DND-41 (cell line): ENCODE results near the gene MPC1.
"Not testable (repeated sequence)": the region's sequence is repeated elsewhere in the genome, so short reads cannot be mapped to it uniquely, and the experiment has no call there.

Source experiments
- ATAC-seq: fragments of 200-7000 bp; cut with Tn5 transposase; 3 replicates; pipeline ENCODE4 v1.9.1; 2021; ENCODE audit warnings: low read depth; ENCODE audit not compliant: insufficient read depth
- DNase-seq: peaks from one replicate; pipeline ENCODE4 v3.0.0-alpha.2; 2020
- H2AFZ ChIP-seq: 2 replicates; pipeline ENCODE4 v1.6.0; 2012; ENCODE audit warnings: low read depth, low read length
- H3K27ac ChIP-seq: 2 replicates; pipeline ENCODE4 v1.5.1; 2012; ENCODE audit warnings: low read length, inconsistent platforms
- H3K27me3 ChIP-seq: fragments of 200-600 bp; sonication (generic); 2 replicates; pipeline ENCODE4 v1.6.0; 2012; ENCODE audit warnings: low read length, mild to moderate bottlenecking, inconsistent platforms; ENCODE audit not compliant: insufficient read depth, poor library complexity
- H3K36me3 ChIP-seq: 2 replicates; pipeline ENCODE4 v1.5.1; 2012; ENCODE audit warnings: low read length, inconsistent platforms; ENCODE audit not compliant: insufficient read depth
- H3K4me1 ChIP-seq: 2 replicates; pipeline ENCODE4 v1.5.1; 2012; ENCODE audit warnings: mild to moderate bottlenecking, low read length; ENCODE audit not compliant: insufficient read depth
- H3K4me2 ChIP-seq: 2 replicates; pipeline ENCODE4 v1.6.0; 2012; ENCODE audit warnings: mild to moderate bottlenecking, moderate library complexity, low read length, inconsistent platforms; ENCODE audit not compliant: insufficient read depth
- H3K4me3 ChIP-seq, 2 experiments: fragments of 200-600 bp in 1 of 2; shearing (Covaris generic) in 1 of 2; 2 replicates each; pipeline ENCODE4 v1.5.1; 2012 to 2016; ENCODE audit warnings: inconsistent platforms in 2 of 2, low read length in 2 of 2, mild to moderate bottlenecking in 2 of 2, low read depth in 1 of 2, moderate library complexity in 1 of 2
- H3K79me2 ChIP-seq: 2 replicates; pipeline ENCODE4 v1.6.0; 2012; ENCODE audit warnings: low read length, inconsistent platforms; ENCODE audit not compliant: insufficient read depth
- H3K9ac ChIP-seq: 2 replicates; pipeline ENCODE4 v1.6.0; 2012; ENCODE audit warnings: low read depth, mild to moderate bottlenecking, inconsistent platforms, low read length, moderate library complexity
- H3K9me3 ChIP-seq: 2 replicates; pipeline ENCODE4 v1.5.1; 2012; ENCODE audit warnings: low read length, moderate library complexity, mild to moderate bottlenecking, inconsistent platforms; ENCODE audit not compliant: insufficient read depth, severe bottlenecking
- H4K20me1 ChIP-seq: 2 replicates; pipeline ENCODE4 v1.6.0; 2012; ENCODE audit warnings: low read length; ENCODE audit not compliant: insufficient read depth
- EZH2 ChIP-seq: IDR thresholded peaks from 3 replicates; pipeline ENCODE4 v1.6.1; 2012; ENCODE audit warnings: borderline replicate concordance, low read depth, mild to moderate bottlenecking, moderate library complexity, low read length, inconsistent platforms; ENCODE audit not compliant: severe bottlenecking
- TF ChIP-seq, protein P1 (sequence below): IDR thresholded peaks from 2 replicates; pipeline ENCODE4 v1.5.1; 2012; ENCODE audit warnings: borderline replicate concordance, low read length, moderate library complexity, mild to moderate bottlenecking; ENCODE audit not compliant: poor library complexity, severe bottlenecking; ENCODE audit errors: extremely low read depth

The MPC1 gene

DNA sequence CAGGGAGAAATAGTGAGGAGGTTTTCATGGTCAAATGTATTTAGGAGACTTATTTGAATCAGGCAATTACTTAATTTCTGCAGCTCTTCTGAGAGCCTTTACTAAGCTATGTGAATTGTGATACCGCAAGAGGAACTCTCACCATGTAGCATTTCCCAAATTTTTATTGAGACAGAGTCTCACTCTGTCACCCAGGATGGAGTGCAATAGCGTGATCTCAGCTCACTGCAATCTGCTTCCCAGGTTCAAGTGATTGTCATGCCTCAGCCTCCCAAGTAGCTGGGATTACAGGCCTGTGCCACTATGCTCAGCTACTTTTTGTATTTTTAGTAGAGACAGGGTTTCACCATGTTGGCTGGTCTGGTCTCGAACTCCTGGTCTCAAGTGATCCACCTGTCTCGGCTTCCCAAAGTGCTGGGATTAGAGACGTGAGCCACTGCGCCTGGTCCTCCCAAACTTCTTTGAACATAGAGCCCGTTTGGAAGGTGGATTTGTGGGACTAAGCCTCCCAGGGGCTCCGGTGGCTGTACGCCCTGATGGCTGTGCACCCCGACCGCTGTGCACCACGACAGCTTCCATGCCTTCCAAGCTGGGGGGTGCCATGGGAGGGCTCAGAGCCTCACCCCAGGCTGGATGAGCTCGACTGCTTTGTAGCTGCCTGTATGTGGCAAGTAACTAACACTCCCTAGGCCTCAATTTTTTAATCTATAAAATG, 5.7 kb upstream of the MPC1 start:
- 0 out of 2 replicates have a peak, but pooled peaks cover 8% of the 10 kb centered on the region for H3K79me2 ChIP-seq

DNA sequence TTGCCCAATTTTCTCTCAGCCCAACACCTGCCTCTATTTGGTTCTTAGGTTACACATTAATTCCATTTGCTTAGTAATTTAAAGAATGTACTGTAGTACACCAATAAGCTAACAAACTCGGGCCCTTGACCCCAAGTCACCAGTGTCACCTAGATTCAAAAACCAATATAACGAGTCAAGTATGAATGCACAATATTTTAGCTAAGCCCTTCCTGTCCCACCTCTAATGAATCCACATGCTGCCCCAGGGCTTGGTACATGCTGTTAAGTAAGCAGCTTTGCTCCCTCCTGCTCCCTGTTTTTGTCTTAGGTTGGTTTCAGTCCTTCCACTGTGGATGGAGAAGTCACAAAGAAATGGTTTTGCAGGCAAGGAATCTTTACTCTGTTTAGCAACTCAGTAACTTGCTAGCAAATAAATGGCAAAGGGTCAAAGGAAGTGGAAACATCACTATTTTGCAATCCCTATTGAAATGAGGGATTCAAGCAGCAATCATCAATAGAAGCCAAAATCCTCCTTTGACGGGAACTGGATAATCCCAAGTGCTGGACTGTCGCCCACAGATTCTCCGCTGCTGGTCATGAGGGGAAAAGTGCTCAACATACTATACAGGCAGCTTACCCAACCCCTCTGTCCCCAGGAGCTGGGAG, 5.0 kb upstream of the MPC1 start:
- ATAC-seq, result no peak
- H3K4me2 ChIP-seq, result no peak overlapping the region

More for the DNA sequence above, 5.7 kb upstream of the MPC1 start:
- H3K4me2 ChIP-seq, result no peak overlapping the region
- ATAC-seq (no peak), DNase-seq (no peak)
- H2AFZ ChIP-seq, result no peak overlapping the region
- no peaks in the 10 kb centered on the region for H4K20me1 ChIP-seq
- no peaks in the 10 kb centered on the region for H3K36me3 ChIP-seq
- TF ChIP-seq, protein P1, sequence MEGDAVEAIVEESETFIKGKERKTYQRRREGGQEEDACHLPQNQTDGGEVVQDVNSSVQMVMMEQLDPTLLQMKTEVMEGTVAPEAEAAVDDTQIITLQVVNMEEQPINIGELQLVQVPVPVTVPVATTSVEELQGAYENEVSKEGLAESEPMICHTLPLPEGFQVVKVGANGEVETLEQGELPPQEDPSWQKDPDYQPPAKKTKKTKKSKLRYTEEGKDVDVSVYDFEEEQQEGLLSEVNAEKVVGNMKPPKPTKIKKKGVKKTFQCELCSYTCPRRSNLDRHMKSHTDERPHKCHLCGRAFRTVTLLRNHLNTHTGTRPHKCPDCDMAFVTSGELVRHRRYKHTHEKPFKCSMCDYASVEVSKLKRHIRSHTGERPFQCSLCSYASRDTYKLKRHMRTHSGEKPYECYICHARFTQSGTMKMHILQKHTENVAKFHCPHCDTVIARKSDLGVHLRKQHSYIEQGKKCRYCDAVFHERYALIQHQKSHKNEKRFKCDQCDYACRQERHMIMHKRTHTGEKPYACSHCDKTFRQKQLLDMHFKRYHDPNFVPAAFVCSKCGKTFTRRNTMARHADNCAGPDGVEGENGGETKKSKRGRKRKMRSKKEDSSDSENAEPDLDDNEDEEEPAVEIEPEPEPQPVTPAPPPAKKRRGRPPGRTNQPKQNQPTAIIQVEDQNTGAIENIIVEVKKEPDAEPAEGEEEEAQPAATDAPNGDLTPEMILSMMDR, result no peak
- no peak for TF ChIP-seq EZH2
- H3K4me3 ChIP-seq, result no peak overlapping the region
- H3K27me3 ChIP-seq, result no peaks in the 10 kb centered on the region
- H3K9me3 ChIP-seq, result no peaks in the 10 kb centered on the region
- no peak overlapping the region for H3K27ac ChIP-seq
- peaks cover 10% of the 10 kb centered on the region; the same call in 1 of the 2 replicates for H3K4me1 ChIP-seq
- no peak overlapping the region for H3K9ac ChIP-seq

DNA sequence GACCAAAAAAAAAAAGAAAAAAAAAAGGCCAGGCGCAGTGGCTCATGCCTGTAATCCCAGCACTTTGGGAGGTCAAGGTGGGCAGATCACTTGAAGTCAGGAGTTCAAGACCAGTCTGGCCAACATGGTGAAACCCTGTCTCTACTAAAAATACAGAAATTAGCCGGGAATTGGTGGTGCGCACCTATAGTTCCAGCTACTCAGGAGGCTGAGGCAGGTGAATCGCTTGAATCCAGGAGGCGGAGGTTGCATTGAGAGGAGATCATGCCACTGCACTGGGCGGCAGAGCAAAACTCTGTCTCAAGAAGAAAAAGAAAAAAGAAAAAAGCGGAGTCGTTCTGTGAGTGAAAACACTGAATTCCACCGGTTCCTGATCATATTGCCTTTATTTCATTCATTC, 4.4 kb upstream of the MPC1 start:
- H3K9me3 ChIP-seq, ATAC-seq, H3K36me3 ChIP-seq, H3K9ac ChIP-seq, H3K27me3 ChIP-seq, H4K20me1 ChIP-seq, H3K4me2 ChIP-seq, H3K27ac ChIP-seq, H2AFZ ChIP-seq, DNase-seq, H3K4me3 ChIP-seq: not testable (repeated sequence)
- Histone ChIP-seq H3K79me2 (peaks cover 13% of the 10 kb centered on the region), H3K4me1 (peaks cover 10% of the 10 kb centered on the region; the same call in 1 of the 2 replicates)

More for the DNA sequence above, 5.0 kb upstream of the MPC1 start:
- no peak for DNase-seq
- Histone ChIP-seq H3K9me3 (no peaks in the 10 kb centered on the region), H3K36me3 (no peaks in the 10 kb centered on the region), H3K9ac (no peak overlapping the region), H3K27ac (no peak overlapping the region), H3K4me1 (peaks cover 10% of the 10 kb centered on the region; the same call in 1 of the 2 replicates), H3K27me3 (no peaks in the 10 kb centered on the region), H4K20me1 (no peaks in the 10 kb centered on the region), H3K4me3 (no peak overlapping the region), H3K79me2 (0 out of 2 replicates have a peak, but pooled peaks cover 10% of the 10 kb centered on the region), H2AFZ (no peak overlapping the region)
- TF ChIP-seq EZH2, result no peak
- TF ChIP-seq, protein P1, result no peak

DNA sequence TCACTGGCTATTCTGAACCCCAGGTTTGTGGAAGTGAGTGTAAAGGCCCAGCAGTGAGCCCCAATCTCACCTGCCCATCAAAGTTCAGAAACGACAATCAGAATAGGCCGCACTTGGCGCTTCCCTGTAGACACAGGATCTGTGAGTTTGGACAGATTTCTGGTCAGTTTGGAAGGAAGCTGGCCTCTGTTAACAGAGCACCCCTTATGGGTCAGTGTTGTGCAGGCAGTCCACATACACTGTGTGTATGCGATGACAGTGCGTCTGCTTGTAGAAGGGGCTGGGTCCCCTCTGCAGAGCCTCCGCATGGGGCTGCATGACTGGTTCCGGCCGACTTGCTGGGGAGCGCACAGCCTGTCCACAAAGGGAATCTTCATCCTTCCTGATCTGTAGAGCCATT, 3.4 kb upstream of the MPC1 start:
- TF ChIP-seq, protein P1, result no peak
- no peak for TF ChIP-seq EZH2
- ATAC-seq, result no peak

DNA sequence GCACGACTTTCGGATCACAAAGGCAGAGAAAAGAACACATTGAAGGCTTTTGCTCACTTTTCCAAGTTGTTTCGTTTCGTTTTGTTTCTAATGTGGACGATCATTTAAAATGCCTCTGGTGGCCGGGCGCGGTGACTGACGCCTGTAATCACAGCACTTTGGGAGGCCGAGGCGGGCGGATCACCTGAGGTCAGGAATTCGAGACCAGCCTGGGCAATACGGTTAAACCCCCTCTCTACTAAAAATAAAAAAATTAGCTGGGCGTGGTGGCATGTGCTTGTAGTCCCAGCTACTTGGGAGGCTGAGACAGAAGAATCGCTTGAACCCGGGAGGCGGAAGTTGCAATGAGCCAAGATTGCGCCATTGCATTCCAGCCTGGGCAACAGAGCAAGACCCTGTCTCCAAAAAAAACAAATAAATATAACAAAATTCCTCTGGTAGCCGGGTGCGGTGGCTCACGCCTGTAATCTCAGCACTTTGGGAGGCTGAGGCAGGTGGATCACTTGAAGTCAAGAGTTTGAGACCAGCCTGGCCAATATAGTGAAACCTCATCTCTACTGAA, 1.1 kb upstream of the MPC1 start:
- not testable (repeated sequence) for ATAC-seq, H4K20me1 ChIP-seq, H3K27me3 ChIP-seq, H3K9me3 ChIP-seq, H3K36me3 ChIP-seq, DNase-seq
- peak overlapping the region; percentile 55 for H3K27ac ChIP-seq
- peaks cover 26% of the 10 kb centered on the region; the same call in 1 of the 2 replicates for H3K4me1 ChIP-seq
- peak overlapping the region; percentile 72 for H2AFZ ChIP-seq
- H3K9ac ChIP-seq, result peak overlapping the region; percentile 74
- peak overlapping the region; percentile 99 for H3K4me2 ChIP-seq
- H3K4me3 ChIP-seq, result peak overlapping the region; percentile 62 to 100; a peak in 3 of 4 replicates
- H3K79me2 ChIP-seq, result peaks cover 45% of the 10 kb centered on the region

More for the DNA sequence above, 3.4 kb upstream of the MPC1 start:
- H3K4me3 ChIP-seq, result no peak overlapping the region
- H2AFZ ChIP-seq, result no peak overlapping the region
- peaks cover 5% of the 10 kb centered on the region for H4K20me1 ChIP-seq
- no peak overlapping the region for H3K4me2 ChIP-seq
- no peak for DNase-seq
- H3K79me2 ChIP-seq, result peaks cover 23% of the 10 kb centered on the region
- H3K4me1 ChIP-seq, result peaks cover 13% of the 10 kb centered on the region; the same call in 1 of the 2 replicates
- no peak overlapping the region for H3K9ac ChIP-seq
- H3K36me3 ChIP-seq, result no peaks in the 10 kb centered on the region
- no peaks in the 10 kb centered on the region for H3K9me3 ChIP-seq
- no peaks in the 10 kb centered on the region for H3K27me3 ChIP-seq
- H3K27ac ChIP-seq, result no peak overlapping the region
